Activated CD4-positive, alpha-beta T cell treated with anti-CD3 and anti-CD28 coated beads for 24 hours (primary cell): Measurements from ENCODE around the gene OR2F1.

Experiments used
- DNase-seq, 2 donors: peaks; one replicate each; pipeline ENCODE4 v3.0.0-alpha.2; 2020; ENCODE audit warnings: low read depth in 2 of 2

The OR2F1 gene, protein sequence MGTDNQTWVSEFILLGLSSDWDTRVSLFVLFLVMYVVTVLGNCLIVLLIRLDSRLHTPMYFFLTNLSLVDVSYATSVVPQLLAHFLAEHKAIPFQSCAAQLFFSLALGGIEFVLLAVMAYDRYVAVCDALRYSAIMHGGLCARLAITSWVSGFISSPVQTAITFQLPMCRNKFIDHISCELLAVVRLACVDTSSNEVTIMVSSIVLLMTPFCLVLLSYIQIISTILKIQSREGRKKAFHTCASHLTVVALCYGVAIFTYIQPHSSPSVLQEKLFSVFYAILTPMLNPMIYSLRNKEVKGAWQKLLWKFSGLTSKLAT

DNA sequence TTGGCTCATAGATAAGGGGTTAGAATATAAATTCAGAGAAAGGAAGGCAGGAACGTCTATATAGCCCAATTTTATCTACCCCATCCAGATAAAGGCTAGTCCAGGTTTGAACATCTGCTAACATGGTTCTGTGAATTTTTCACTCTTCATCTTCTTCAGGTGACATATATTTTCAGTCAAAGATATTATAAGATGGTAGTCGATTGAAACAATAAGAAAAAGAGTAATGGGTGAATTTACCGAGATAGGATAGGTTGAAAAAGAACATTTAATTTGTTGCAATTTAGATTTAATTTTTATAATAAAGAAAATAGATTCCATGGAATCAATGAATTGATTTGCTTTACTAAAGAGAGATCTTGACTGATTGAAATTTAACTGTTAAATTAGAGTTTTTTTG, at the start of gene OR2F1:
Gene OR2F1, plus strand, starts transcription at position 301 of the 400 bp plus-strand sequence. CDS start 5,127 bp downstream, outside the sequence.
- DNase-seq = no peak

DNA sequence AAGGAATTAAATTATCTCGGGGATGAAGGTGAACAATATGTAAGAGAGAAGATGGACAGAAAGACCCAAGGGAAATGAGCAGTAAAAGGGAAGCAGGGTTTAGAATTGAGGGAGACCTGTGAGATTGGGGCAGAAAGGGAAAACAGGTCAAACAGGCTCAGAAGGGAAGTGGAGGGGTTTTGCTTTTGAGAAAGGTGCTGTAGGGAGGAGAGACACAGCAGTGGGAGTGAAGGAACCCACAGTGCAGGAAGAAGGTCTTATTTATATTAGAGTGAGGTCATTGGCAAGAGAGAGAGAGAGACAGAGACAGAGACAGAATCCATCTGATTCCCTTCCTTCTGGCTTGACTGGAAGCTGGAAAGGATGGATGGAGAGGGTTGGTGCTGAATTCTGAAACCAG, 49.1 kb upstream of the OR2F1 start:
- no peak for DNase-seq

DNA sequence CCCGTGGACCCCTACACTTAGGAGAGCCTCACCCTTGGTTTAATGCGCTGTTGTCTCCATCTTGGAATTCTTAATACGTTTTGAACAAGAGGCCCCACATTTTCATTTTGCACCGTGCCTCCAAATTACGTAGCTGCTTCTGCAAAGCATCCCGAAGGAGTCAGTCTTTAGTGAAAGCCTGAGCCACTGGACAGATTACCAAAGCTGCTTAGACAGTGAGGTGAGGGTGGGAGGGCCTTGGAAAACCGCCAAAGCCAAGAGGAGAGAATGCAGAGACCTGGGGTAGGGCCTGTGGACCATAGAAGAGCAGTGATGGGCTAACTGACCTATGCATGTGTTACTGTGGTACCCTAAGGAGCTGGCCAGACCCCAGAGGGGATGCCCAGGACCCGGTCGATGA, 48.5 kb upstream of the OR2F1 start:
- no peak for DNase-seq

DNA sequence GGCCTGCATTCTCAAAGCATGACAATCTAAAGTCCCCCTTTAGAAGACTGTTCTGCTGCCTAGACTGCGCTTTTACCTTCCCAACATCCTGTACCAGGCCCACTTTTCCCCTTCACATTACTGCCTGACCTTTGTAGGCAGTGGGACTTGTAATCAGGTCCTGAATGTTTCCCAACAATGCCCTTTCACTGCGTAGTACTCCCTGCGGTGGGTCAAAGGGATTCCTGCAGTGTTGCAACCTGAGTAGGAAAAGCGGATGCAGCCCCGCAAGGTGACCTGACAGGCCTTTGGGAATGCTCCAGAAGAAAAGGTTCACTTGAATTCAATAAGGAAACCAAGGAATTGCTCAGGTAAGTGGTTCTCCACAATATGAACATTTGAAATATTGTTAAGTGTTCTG, 47.7 kb upstream of the OR2F1 start:
- DNase-seq = no peak

DNA sequence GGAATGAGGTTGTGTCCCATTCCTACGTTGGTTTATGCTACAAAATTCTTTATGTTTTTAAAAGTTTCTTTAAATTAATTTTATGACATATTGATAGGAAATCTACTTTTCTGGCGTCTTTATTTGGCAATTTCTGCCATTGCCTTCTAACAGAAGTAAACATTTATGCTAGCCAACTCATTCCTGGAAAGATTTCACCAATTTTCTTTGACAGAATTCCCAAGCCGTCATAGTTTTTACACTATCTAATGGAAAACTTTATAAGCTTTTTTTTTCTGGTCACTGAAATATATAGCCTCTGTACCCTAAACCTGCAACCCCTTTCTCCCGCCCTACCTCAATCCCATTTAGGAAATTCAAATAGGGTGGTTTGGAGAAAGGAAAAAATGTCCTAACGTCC, 46.5 kb upstream of the OR2F1 start:
- DNase-seq = no peak

DNA sequence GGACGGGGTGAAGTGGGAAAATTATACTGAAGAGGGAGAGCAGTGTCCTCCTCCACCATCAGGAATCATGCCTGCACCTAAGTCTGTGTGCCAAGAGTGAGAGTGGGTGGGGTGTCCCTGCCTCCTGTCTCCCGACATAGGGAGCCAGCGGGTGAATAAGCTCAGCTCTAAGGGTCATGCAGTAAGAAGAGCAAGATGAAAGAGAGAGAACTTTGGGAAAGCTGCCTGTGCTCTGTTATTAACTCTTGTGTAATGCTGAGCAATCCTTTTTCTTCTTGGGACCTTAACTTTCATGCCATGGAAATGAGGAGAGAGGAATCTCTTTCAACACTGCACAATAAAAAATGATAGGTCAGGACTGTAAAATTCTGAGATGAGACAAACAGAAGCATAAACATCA, 44.8 kb upstream of the OR2F1 start:
- DNase-seq = no peak

DNA sequence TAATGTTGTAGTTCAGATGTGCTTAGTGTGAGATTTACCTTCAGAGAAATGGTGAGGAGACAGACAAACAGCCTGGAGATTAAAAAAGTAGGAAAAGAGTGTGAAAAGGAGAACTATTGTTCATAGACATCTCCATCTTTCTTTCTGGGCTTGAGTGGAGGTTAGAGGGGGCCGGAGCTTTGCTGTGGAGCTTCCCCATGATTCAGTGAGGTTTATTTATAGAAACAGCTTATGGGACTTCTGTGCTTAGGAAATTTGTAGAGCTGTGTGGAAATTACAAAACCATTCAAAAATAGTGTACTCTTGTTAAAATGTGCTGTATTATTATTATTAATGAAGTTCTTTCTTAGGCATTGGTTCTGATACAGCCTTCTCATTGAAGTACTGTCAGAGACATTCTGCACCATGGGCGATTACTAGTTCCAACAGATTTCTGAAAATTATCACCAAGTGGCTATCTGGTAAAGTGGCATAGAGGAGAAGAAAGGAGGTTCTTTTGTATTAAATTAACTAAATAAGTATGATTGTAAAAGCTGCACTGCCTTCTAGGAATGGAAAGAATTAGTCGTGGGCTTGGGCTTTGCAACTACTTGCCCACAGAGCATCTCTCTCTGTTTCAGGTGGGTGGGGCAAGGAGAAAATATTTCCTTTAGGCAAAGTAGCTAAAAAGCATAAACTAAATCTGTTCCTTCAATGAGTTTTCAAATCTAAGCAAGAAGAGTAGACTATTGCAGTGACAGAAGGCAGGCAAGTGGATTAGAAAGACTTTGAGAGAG, 44.0 kb upstream of the OR2F1 start:
- DNase-seq = no peak

DNA sequence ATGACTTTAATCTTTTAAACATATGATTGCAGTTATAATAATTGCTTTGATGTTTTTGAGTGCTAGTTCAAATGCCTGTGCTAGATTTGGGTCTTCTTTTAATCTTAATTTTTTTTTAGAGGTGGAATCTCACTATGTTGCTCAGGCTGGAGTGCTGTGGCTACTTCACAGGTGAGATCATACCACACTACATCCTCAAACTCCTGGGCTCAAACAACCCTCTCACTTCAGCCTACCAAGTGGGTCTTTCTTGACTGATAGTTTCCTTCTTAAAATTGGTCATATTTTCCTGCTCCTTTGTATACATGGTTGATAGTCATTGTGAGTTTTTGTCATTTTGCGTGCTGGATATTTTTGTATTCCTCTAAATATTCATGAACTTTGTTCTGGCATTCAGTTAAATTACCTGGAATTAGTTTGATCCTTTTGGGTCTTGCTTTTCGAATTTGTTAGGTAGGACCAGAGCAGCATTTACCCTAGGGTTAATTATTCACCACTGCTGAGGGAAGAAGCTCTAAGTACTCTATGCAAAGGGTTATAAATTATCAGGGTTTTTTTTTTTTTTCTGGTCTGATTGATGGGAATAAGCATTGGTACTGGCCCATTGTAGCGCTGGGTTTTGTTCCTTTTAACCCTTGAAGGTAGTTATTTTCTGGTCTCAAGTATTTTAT, 40.6 kb upstream of the OR2F1 start:
- no peak for DNase-seq

DNA sequence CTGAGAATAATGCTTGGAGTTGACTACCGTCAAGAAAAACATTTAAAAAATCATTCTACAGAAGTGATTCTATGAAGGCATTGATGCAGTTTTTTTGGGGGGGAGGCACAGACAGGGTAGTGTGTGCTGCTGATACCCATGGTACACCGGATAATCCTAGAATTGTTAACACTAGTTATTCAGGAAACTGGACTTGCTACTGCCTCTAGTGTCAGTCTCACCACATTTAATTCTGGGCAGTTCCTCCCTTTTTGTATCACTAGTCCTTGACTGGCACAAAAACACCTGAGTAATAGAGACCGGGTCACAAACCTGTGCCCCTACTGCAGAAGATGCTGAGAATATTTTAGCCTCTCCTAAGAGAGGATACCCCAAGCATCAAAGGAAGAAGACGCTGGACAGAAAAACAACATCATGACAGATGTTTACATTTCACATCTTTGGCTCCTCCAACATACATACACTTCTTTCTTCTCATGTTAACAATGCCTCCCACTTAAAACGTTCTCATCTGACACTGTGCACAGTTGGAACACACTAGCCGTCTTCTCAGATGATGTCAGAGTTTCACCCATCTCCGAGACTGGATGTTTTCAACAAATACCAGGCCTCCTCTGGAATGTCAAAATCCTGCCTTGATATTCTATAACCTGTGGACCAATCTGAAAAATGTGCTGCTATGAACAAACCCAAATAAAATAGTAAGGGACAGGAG, 39.5 kb upstream of the OR2F1 start:
- DNase-seq = no peak

DNA sequence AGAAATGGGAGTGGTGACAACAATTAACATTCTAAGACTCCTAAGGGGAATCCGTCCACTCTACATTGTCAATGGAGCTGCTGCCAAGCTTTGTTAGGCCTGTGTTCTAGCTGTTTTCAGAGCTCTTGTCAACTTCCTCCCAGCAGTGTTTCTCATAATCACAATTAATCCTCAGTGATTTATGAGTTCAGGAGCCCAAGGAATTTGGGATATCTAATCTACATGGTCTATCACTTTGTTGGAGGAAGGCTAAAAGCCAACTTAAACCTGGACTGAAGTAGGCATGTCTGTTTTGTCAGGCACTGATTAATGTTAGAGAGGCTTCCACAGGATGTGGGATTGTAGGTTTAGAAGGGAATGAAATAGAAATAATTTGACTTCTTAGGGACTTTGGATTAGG, 29.8 kb upstream of the OR2F1 start:
- DNase-seq = no peak

DNA sequence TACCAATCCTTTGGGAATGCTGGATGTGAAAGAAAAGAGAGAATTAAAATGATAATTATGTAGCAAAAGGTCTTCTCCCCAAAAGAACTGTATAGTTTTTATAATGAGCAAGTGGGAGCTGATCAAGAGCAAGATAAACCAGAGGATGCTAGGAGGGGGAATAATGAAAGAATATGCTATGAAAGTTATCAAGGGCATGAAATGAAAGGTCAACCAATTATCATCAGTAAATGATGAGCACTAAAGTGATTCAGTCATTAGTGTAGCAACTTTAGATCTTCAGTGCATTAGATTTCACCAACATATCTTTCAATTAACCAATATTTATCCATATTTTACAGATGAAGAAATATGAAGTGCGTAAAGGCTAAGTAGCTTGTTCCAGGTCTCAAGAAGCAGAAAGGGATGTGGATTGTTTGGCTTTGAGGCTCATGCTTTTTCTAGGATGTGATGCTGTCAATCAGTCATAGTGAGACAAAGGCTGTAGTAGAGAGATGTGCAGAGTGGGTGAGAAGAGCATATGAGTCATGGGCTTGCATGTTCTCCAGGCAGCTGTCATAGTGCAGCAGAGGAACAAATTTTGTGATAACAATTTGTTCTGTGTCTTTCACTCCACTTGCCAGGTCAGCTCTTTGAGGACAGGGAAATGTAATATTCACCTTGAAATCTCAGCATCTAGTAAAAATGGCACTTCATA, 25.3 kb upstream of the OR2F1 start:
- no peak for DNase-seq

DNA sequence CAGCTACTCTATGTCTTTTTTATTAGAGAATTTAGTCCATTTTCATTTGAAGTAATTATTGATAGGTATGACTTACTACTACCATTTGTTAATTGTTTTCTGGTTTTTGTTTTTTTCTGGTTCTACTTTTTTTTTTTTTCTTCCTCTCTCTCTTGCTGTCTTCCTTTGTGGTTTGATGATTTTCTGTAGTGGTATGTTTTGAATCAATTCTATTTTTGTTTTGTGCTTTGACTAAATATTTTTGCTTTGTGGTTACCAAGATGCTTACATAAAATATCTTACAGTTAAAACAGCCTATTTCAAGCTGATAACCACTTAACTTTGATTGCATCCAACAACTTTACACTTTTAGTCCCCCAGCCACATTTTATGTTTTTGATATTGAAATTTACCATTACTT, 22.9 kb upstream of the OR2F1 start:
- no peak for DNase-seq

DNA sequence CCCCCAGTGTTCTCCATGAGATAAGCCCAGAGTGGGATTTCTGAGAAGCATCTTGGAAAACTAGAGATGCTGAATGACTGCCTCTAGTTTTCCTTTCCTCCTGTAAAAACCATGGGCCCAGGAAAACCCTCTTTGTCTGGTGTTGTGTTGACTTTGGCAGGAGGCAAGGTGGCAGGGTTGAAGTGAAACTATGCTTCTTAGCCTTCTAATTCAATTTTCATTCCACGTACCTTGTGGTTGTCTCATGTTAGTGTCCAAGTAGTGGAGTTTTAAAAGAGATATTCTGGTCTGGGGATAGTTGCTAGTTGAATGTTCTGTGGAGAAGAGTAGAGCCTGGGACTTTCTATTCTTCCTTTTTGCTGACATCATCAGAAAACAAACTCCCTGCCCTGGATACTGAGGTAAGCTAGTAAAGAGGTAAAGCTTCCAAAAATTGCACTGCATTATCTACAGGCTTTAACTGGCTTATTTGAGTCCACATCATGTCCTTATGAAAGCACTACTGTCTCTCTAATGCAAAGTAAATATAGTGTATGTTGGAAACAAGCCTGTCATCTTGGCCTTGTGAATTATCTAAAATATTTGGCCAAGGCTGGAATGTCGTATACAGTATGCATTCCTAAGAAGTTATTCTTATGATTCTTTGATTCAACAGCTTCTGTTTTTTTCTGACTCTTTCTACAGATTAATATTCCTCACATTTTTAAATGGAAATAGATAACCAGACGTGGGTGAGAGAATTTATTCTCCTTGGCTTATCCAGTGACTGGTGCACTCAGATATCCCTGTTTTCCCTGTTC, 19.9 kb upstream of the OR2F1 start, which contains the start of gene OR2F2:
Gene OR2F2, plus strand, starts transcription at position 708 of the 800 bp plus-strand sequence. Its CDS starts 0 bp downstream, at position 708.
- no peak for DNase-seq

DNA sequence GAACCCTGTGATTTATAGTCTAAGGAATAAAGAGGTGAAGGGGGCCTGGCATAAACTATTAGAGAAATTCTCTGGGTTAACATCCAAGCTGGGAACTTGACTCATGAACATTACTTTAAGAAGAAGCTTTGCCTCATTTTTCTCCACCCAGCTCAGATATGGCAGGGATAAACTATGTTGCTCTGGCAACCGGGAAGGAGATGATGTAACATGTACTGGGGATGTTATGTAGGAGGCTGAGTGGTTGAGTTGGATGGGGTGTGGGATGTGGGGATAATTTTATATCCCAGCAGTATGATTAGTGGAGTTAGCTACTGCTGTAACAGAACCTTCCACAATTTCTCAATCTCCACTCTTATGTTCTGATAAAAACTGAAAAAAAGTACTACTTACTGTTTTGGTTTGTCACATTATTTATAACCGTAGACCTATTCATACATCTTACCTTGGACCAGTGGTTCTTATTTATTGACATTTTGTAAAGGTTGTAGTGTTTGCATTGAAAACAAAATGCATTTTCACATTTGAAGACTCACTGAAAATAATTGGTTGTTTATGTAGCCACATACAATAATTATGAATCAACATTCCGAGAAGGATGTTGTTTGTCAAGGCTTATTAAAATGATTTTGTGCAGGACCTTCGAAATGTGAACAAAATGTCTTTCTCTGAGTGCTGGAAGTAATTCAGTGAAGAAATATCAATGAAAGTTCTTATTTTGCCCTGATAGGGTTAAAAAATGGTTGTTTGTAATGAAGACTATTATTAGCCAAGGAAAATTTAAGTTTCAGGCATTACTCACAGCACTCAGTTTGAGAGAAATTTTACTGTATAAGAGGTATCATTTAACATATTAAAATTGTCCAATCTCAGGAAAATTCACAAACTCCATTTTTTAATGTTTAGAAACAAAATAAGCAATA, 18.3 kb upstream of the OR2F1 start:
- DNase-seq = no peak

DNA sequence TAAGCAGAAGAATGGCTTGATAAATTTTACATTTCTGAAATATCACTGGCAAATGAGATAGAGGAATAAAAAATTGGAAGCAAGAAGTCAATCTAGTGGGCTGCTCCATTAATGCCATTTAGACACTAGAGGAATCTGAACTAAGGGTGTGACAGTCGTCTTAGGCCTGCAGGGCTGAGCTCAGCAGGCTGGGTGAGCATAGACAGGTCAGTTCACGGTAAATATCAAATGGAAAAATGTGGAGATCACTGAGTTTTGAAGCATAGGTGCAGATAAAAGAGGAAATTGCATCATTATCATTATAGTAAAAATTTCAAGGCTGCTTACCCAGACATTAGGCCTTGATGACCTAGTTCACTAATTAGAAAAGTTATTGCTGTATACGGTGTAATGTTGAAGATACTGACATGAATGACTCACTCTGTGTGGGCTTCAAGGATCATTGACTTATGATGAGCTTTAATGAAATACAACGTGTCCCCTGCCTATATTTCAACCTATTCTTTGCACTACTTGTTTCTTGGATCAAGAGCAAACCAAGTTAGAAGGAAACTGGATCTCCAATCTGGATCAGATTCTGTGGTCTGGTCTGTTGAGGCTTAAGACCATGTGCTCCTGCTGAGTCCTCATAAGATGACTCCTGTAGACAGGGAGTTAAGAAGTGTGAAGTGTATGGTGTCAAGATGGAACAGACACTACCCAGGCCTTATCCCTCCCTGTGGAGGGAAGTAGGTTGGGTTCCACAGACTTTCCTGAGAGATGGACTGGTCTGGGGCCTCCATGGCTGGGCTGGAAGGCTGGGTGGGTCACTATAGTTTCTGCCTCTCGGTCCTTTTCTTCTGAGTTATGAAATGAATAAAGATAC, 16.0 kb upstream of the OR2F1 start:
- DNase-seq = no peak

DNA sequence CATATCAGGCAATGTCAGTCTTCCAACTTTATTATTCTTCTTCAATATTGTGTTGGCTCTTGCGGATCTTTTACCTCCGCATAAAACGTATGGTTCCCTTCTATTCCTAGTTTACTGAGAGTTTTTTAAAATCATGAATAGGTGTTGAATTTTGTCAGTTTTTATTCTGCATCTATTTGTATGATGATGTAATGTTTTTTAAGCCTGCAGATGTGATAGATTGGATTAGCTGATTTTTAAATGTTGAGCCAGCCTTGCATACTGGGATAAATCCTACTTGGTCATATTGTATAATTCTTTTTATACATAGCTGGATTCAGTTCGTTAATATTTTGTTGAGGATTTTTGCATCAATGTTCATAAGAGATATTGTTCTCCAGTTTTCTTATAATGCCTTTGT, 9.2 kb upstream of the OR2F1 start:
- no peak for DNase-seq

DNA sequence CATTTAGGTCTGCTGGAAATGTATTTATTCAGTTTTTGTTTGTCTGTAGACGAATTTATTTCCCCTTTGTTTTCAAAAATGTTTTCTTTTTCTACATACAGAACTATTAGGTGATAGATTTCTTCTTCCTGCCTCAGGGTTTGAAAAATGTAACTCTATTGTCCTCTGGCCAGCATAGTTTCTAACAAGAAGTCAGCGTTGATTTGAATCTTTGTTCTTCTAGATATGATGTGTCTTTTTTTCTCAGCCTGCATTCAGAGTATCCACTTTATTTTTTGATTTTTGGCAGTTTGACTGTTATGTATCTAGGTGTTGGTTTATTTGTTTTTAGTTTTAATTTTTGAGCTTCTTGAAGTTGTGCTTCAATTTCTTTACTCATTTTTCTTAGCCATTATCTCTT, 7.5 kb upstream of the OR2F1 start:
- DNase-seq = no peak

DNA sequence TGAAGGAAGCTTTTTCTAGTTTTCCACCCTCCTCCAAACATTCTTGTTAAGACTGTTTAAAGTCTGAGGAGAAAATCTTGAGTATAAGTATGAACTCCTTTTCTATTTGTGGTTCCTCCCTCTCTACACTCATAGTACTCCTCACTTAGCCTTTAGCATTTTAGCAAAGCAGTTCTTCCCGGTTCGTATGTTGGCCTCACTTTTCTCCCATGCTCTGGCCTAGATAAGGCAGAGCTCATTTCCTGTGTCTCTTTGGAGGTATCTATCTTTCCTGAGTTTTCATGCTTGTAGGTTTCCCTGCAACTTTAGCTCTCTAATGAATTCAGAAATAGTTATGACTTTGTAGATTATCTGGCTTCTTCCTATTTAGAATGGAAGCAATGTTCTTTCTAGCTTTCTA, 5.9 kb upstream of the OR2F1 start:
- no peak for DNase-seq

DNA sequence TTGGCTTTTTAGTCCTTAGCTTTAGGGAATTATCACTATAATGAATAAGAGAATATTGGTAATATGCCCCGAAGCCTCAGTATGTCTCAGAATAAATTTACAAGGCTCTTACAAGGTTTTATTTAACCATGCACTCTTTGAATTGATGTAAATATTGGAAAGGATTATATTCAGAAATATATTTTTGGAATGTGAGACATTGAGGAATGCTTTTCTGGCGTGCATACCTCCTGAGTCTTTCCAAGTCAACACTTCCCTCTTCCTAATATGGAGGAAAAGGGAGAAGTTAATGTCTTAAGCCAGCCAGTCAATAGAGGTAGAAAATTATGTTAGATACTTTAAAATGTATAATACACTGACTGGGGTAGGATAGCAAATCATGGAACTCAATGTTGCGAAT, 1.2 kb upstream of the OR2F1 start:
- DNase-seq = no peak
